ENCODE measurements around the gene LCE1B.

LCE1B gene, protein sequence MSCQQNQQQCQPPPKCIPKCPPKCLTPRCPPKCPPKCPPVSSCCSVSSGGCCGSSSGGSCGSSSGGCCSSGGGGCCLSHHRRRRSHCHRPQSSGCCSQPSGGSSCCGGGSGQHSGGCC

DNA sequence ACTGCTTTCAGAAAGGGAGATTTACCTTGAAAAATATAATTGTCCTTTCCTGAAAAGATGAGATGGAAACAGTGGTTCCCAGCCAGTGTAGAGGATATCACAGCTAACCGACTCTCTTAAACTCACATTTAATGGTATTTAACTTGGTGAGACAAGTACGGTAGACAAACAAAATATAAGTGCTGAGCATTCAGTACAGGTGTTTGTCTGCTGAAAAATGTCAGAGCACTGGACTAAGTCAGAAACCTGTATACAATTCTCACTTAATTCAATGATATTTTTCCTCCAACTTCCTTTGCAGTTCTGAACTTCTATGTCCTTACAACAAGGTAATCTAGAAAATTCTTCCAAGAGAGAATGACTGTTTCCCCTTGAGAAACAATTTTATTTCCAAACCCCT, at the start of gene LCE1B:
Gene LCE1B (plus strand): TSS at position 301 of the 400 bp plus-strand sequence. CDS start 476 bp downstream, outside the sequence.
- no peak within 1 kb of the TSS for H3K4me3 ChIP-seq (ENCODE audit: low read depth, low read length)
- DNase-seq (ENCODE audit: low read depth), result no peak
- TF ChIP-seq, protein P1, sequence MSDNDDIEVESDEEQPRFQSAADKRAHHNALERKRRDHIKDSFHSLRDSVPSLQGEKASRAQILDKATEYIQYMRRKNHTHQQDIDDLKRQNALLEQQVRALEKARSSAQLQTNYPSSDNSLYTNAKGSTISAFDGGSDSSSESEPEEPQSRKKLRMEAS (IDR thresholded peaks at IDR 0.05; ENCODE audit: low read depth, low read length), result no peak
- TF ChIP-seq MYC (IDR thresholded peaks at IDR 0.05; ENCODE audit: low read depth, low read length), result no peak
- TF ChIP-seq, protein P2, sequence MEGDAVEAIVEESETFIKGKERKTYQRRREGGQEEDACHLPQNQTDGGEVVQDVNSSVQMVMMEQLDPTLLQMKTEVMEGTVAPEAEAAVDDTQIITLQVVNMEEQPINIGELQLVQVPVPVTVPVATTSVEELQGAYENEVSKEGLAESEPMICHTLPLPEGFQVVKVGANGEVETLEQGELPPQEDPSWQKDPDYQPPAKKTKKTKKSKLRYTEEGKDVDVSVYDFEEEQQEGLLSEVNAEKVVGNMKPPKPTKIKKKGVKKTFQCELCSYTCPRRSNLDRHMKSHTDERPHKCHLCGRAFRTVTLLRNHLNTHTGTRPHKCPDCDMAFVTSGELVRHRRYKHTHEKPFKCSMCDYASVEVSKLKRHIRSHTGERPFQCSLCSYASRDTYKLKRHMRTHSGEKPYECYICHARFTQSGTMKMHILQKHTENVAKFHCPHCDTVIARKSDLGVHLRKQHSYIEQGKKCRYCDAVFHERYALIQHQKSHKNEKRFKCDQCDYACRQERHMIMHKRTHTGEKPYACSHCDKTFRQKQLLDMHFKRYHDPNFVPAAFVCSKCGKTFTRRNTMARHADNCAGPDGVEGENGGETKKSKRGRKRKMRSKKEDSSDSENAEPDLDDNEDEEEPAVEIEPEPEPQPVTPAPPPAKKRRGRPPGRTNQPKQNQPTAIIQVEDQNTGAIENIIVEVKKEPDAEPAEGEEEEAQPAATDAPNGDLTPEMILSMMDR (IDR thresholded peaks at IDR 0.05; ENCODE audit: low read depth, low read length), result no peak

DNA sequence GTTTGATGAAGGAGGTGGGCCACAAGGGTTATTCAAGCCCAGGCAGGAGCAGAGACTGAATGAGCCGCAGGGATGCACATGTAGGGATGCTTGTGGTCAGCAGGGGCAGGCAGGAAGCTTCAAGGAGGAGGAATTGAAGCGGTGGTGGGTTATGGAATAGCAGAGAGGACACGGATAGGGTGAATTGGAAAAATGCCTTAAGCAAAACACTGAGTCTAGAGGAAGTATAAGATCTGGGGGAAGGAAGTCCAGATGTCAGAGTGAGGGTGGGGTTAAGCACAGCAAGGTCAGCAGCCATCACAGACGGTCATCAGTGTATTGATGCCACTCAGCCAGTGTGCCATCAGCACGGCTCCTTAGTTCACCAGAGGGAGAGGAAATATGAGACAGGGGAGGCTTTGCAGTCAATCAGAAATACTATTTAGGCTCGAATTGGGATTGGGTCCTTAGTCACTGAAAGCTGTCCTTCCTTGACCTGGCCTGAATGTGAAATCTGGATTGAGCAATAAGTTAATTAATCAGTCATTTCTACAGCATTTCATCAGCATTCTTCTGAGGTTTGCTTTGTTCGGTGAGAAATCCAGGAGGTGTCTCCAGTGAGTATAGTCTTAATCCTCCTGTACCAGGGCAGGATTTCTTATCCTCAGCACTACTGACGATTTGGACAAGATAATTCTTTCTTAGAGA, 42.8 kb upstream of the LCE1B start:
- no peak for DNase-seq (ENCODE audit: low read depth)
- TF ChIP-seq, protein P1 (IDR thresholded peaks at IDR 0.05; ENCODE audit: low read depth, low read length), result no peak
- TF ChIP-seq MYC (IDR thresholded peaks at IDR 0.05; ENCODE audit: low read depth, low read length) (no peak), POLR2A (IDR thresholded peaks at IDR 0.05; ENCODE audit: extremely low read depth, insufficient read length) (no peak)
- TF ChIP-seq, protein P2 (IDR thresholded peaks at IDR 0.05; ENCODE audit: low read depth, low read length), result no peak

DNA sequence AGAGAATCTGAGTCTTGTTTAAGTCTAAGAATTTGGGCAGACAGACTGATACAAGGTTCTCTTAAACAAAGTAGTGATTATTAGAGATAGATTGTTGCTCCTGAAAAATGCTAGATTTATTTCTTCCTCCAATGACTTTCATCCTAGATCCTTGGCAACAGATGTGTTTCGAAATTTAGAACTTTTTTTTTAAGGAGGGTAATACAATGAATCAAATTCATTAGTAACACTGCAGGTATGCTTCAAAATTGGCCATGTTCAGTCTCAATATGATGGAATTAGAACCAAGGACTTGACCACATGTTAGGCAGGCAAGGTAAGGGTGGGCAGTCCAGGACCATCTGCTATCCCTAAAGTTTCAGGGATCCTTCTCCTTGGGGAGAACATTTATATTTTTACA, 41.4 kb upstream of the LCE1B start:
- TF ChIP-seq POLR2A (IDR thresholded peaks at IDR 0.05; ENCODE audit: extremely low read depth, insufficient read length) (no peak), MYC (IDR thresholded peaks at IDR 0.05; ENCODE audit: low read depth, low read length) (no peak)
- TF ChIP-seq, protein P2 (IDR thresholded peaks at IDR 0.05; ENCODE audit: low read depth, low read length), result no peak
- TF ChIP-seq, protein P1 (IDR thresholded peaks at IDR 0.05; ENCODE audit: low read depth, low read length), result no peak
- DNase-seq (ENCODE audit: low read depth), result no peak
- H3K4me3 ChIP-seq (ENCODE audit: low read depth, low read length), result no peak overlapping the region

More for the DNA sequence above, 42.8 kb upstream of the LCE1B start:
- H3K4me3 ChIP-seq (ENCODE audit: low read depth, low read length), result no peak overlapping the region

DNA sequence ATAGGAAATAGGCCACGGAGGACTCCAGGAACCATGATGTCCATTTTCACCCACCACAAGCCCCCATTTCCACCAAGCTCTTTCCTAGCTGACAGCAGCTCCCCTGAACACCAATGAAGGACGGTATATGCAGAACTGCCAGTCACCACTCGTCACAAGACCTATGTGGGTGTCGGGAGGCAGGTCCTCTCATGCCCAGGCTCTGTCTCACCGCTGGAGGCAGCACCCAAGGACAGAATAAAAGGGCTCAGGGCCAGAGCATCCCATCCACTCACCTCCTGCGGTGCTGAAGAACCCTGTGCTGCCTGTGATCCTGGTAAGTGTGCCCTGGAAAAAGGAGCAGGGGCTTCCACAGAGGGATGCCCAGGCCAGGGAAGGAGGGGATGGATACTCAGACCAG, 36.9 kb upstream of the LCE1B start, which contains the start of gene LCE1F:
Gene LCE1F (plus strand): TSS at position 266 of the 400 bp plus-strand sequence. CDS start 1,232 bp downstream, outside the sequence.
- H3K4me3 ChIP-seq (ENCODE audit: low read depth, low read length), result no peak within 1 kb of the TSS
- TF ChIP-seq POLR2A (IDR thresholded peaks at IDR 0.05; ENCODE audit: extremely low read depth, insufficient read length) (no peak), MYC (IDR thresholded peaks at IDR 0.05; ENCODE audit: low read depth, low read length) (no peak)
- TF ChIP-seq, protein P2 (IDR thresholded peaks at IDR 0.05; ENCODE audit: low read depth, low read length), result no peak
- TF ChIP-seq, protein P1 (IDR thresholded peaks at IDR 0.05; ENCODE audit: low read depth, low read length), result no peak
- no peak for DNase-seq (ENCODE audit: low read depth)

DNA sequence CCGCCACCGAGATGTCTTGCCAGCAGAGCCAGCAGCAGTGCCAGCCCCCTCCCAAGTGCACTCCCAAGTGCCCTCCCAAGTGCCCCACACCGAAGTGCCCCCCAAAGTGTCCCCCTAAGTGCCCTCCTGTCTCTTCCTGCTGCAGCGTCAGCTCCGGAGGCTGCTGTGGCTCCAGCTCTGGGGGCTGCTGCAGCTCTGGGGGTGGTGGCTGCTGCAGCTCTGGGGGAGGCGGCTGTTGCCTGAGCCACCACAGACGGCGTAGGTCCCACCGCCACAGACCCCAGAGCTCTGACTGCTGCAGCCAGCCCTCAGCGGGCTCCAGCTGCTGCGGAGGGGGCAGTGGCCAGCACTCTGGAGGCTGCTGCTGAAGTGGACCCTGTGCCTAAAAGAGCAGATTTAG, 35.4 kb upstream of the LCE1B start:
- TF ChIP-seq POLR2A (IDR thresholded peaks at IDR 0.05; ENCODE audit: extremely low read depth, insufficient read length), result no peak
- TF ChIP-seq, protein P1 (IDR thresholded peaks at IDR 0.05; ENCODE audit: low read depth, low read length), result no peak
- TF ChIP-seq, protein P2 (IDR thresholded peaks at IDR 0.05; ENCODE audit: low read depth, low read length), result no peak
- no peak for TF ChIP-seq MYC (IDR thresholded peaks at IDR 0.05; ENCODE audit: low read depth, low read length)
- DNase-seq (ENCODE audit: low read depth), result no peak
- H3K4me3 ChIP-seq (ENCODE audit: low read depth, low read length), result no peak overlapping the region

All from NB4 (cell line).